OCI-M2 (cell line): ENCODE measurements around the gene SRSF3.
"Not testable (repeated sequence)": the region's sequence is repeated elsewhere in the genome, so short reads cannot be mapped to it uniquely, and the experiment has no call there.

Source experiments
- DNase-seq: peaks from one replicate; lab custom pipeline; 2025; ENCODE audit not compliant: unreplicated experiment; lab: John Stamatoyannopoulos, UW

The SRSF3 gene

GRCh38 chr6:36594029-36594815 lies at the start of gene SRSF3:
Gene SRSF3, plus strand, starts transcription at chr6:36594362. Its CDS starts 2,401 bp downstream, at chr6:36596763.
- peak; percentile 83 for DNase-seq

GRCh38 chr6:36545767-36546307 lies 48.3 kb upstream of the SRSF3 start:
- DNase-seq: no peak

GRCh38 chr6:36546308-36546919 lies 47.7 kb upstream of the SRSF3 start:
- DNase-seq: no peak

- peak; percentile 89 for DNase-seq
Measured at GRCh38 chr6:36546920-36547645, 47.1 kb upstream of the SRSF3 start, which contains the start of gene STK38. Gene STK38, minus strand, starts transcription at chr6:36547479. Its CDS starts 7,277 bp downstream, at chr6:36540202.

- no peak for DNase-seq
Measured at GRCh38 chr6:36547646-36548400, 46.3 kb upstream of the SRSF3 start.

- DNase-seq: no peak
Measured at GRCh38 chr6:36548401-36548743, 45.8 kb upstream of the SRSF3 start.

GRCh38 chr6:36550473-36551000 lies 43.6 kb upstream of the SRSF3 start:
- no peak for DNase-seq

GRCh38 chr6:36555750-36556252 lies 38.4 kb upstream of the SRSF3 start:
- DNase-seq: no peak

- DNase-seq: no peak
Measured at GRCh38 chr6:36556281-36556680, 37.9 kb upstream of the SRSF3 start.

- no peak for DNase-seq
Measured at GRCh38 chr6:36559011-36559793, 35.0 kb upstream of the SRSF3 start.

GRCh38 chr6:36560822-36561221 lies 33.3 kb upstream of the SRSF3 start:
- no peak for DNase-seq

GRCh38 chr6:36563237-36563927 lies 30.8 kb upstream of the SRSF3 start:
- no peak for DNase-seq

GRCh38 chr6:36563928-36564284 lies 30.3 kb upstream of the SRSF3 start:
- DNase-seq: no peak

GRCh38 chr6:36566418-36566905 lies 27.7 kb upstream of the SRSF3 start:
- no peak for DNase-seq

GRCh38 chr6:36570264-36570663 lies 23.9 kb upstream of the SRSF3 start:
- DNase-seq: no peak

GRCh38 chr6:36571122-36572043 lies 22.8 kb upstream of the SRSF3 start:
- no peak for DNase-seq

GRCh38 chr6:36572353-36573311 lies 21.5 kb upstream of the SRSF3 start:
- not testable (repeated sequence) for DNase-seq
